WTC11 (cell line): ENCODE data around the gene CRB1.

Experiments used
- CBFB ChIP-seq: sonication (generic); formaldehyde crosslinking; IDR thresholded peaks from 2 replicates; pipeline ENCODE4 v1.8.1; 2022; ENCODE audit warnings: mild to moderate bottlenecking, low read depth, missing genetic modification reagents
- FOXJ3 ChIP-seq: sonication (generic); formaldehyde crosslinking; IDR thresholded peaks from 2 replicates; pipeline ENCODE4 v1.9.0; 2021; ENCODE audit warnings: missing genetic modification reagents, mild to moderate bottlenecking, borderline replicate concordance
- NFE2L1 ChIP-seq: sonication (generic); formaldehyde crosslinking; IDR thresholded peaks from 2 replicates; pipeline ENCODE4 v1.8.1; 2023; ENCODE audit warnings: missing genetic modification reagents
- NR2C2 ChIP-seq: sonication (generic); formaldehyde crosslinking; IDR thresholded peaks from 2 replicates; pipeline ENCODE4 v1.8.0; 2022; ENCODE audit warnings: mild to moderate bottlenecking, missing genetic modification reagents
- NR3C1 ChIP-seq: sonication (generic); formaldehyde crosslinking; conservative IDR thresholded peaks from 2 replicates; pipeline ENCODE4 v1.8.1; 2023; ENCODE audit warnings: low read depth, mild to moderate bottlenecking, missing genetic modification reagents
- RELA ChIP-seq: sonication (generic); formaldehyde crosslinking; IDR thresholded peaks from 2 replicates; pipeline ENCODE4 v1.8.1; 2022; ENCODE audit warnings: missing genetic modification reagents, mild to moderate bottlenecking, borderline replicate concordance
- SMAD3 ChIP-seq: sonication (generic); formaldehyde crosslinking; IDR thresholded peaks from 2 replicates; pipeline ENCODE4 v1.8.0; 2022; ENCODE audit warnings: missing genetic modification reagents, mild to moderate bottlenecking, borderline replicate concordance
- SP1 ChIP-seq: sonication (generic); formaldehyde crosslinking; conservative IDR thresholded peaks from 2 replicates; pipeline ENCODE4 v1.8.1; 2022; ENCODE audit warnings: missing genetic modification reagents
- ZNF317 ChIP-seq: sonication (generic); formaldehyde crosslinking; IDR thresholded peaks from 2 replicates; pipeline ENCODE4 v1.8.1; 2023; ENCODE audit warnings: low read depth, mild to moderate bottlenecking, moderate library complexity, missing genetic modification reagents, borderline replicate concordance
- TF ChIP-seq, protein P1 (sequence below): fragments of 200-600 bp; IDR thresholded peaks from 2 replicates; pipeline ENCODE4 v1.8.0; 2022; ENCODE audit warnings: antibody characterized with exemption
- TF ChIP-seq, protein P2 (sequence below): sonication (generic); formaldehyde crosslinking; IDR thresholded peaks from 2 replicates; pipeline ENCODE4 v1.8.0; 2023; ENCODE audit warnings: missing genetic modification reagents
- TF ChIP-seq, protein P3 (sequence below): sonication (generic); formaldehyde crosslinking; IDR thresholded peaks from 2 replicates; pipeline ENCODE4 v1.8.1; 2022; ENCODE audit warnings: low read depth, mild to moderate bottlenecking, moderate library complexity, missing genetic modification reagents, borderline replicate concordance
- TF ChIP-seq, protein P4 (sequence below): fragments of 250-450 bp; sonication (Bioruptor Pico); IDR thresholded peaks from 2 replicates; pipeline ENCODE4 v1.9.0; 2021; ENCODE audit warnings: mild to moderate bottlenecking
- TF ChIP-seq, protein P5 (sequence below): sonication (generic); formaldehyde crosslinking; IDR thresholded peaks from 2 replicates; pipeline ENCODE4 v1.8.1; 2023; ENCODE audit warnings: mild to moderate bottlenecking, missing genetic modification reagents, moderate library complexity

DNA sequence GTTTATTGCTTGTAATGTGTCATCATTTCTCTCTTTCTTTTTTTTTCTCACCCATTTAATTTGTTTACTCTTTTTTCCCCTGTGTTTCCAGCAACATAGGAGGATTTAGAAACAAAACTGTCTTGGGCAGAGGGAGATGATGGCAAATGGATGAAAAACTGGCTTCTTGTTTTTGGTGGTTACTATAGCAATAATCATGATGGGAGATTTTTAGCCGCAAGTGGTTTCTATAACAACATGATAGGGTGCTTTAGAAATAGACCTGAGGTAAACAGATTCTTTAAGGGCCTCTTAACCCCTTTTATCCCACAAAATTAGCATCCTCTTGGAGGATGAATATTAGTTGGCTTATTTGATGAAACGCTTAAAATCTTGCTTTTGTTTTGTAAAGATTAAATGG, 51.6 kb downstream of the CRB1 start:
- TF ChIP-seq, protein P1, sequence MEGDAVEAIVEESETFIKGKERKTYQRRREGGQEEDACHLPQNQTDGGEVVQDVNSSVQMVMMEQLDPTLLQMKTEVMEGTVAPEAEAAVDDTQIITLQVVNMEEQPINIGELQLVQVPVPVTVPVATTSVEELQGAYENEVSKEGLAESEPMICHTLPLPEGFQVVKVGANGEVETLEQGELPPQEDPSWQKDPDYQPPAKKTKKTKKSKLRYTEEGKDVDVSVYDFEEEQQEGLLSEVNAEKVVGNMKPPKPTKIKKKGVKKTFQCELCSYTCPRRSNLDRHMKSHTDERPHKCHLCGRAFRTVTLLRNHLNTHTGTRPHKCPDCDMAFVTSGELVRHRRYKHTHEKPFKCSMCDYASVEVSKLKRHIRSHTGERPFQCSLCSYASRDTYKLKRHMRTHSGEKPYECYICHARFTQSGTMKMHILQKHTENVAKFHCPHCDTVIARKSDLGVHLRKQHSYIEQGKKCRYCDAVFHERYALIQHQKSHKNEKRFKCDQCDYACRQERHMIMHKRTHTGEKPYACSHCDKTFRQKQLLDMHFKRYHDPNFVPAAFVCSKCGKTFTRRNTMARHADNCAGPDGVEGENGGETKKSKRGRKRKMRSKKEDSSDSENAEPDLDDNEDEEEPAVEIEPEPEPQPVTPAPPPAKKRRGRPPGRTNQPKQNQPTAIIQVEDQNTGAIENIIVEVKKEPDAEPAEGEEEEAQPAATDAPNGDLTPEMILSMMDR, result no peak
- TF ChIP-seq, protein P2, sequence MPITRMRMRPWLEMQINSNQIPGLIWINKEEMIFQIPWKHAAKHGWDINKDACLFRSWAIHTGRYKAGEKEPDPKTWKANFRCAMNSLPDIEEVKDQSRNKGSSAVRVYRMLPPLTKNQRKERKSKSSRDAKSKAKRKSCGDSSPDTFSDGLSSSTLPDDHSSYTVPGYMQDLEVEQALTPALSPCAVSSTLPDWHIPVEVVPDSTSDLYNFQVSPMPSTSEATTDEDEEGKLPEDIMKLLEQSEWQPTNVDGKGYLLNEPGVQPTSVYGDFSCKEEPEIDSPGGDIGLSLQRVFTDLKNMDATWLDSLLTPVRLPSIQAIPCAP (CRISPR knock-in tag), result no peak
- TF ChIP-seq SMAD3 (CRISPR knock-in tag) (no peak), FOXJ3 (no peak), CBFB (no peak), RELA (CRISPR knock-in tag) (no peak), ZNF317 (CRISPR knock-in tag) (no peak), NFE2L1 (CRISPR knock-in tag) (no peak), NR3C1 (CRISPR knock-in tag) (no peak), NR2C2 (CRISPR knock-in tag) (no peak), SP1 (CRISPR knock-in tag) (no peak)
- TF ChIP-seq, protein P3, sequence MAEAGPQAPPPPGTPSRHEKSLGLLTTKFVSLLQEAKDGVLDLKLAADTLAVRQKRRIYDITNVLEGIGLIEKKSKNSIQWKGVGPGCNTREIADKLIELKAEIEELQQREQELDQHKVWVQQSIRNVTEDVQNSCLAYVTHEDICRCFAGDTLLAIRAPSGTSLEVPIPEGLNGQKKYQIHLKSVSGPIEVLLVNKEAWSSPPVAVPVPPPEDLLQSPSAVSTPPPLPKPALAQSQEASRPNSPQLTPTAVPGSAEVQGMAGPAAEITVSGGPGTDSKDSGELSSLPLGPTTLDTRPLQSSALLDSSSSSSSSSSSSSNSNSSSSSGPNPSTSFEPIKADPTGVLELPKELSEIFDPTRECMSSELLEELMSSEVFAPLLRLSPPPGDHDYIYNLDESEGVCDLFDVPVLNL (CRISPR knock-in tag), result no peak
- TF ChIP-seq, protein P4, sequence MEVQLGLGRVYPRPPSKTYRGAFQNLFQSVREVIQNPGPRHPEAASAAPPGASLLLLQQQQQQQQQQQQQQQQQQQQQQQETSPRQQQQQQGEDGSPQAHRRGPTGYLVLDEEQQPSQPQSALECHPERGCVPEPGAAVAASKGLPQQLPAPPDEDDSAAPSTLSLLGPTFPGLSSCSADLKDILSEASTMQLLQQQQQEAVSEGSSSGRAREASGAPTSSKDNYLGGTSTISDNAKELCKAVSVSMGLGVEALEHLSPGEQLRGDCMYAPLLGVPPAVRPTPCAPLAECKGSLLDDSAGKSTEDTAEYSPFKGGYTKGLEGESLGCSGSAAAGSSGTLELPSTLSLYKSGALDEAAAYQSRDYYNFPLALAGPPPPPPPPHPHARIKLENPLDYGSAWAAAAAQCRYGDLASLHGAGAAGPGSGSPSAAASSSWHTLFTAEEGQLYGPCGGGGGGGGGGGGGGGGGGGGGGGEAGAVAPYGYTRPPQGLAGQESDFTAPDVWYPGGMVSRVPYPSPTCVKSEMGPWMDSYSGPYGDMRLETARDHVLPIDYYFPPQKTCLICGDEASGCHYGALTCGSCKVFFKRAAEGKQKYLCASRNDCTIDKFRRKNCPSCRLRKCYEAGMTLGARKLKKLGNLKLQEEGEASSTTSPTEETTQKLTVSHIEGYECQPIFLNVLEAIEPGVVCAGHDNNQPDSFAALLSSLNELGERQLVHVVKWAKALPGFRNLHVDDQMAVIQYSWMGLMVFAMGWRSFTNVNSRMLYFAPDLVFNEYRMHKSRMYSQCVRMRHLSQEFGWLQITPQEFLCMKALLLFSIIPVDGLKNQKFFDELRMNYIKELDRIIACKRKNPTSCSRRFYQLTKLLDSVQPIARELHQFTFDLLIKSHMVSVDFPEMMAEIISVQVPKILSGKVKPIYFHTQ (CRISPR knock-in tag), result no peak
- TF ChIP-seq, protein P5, sequence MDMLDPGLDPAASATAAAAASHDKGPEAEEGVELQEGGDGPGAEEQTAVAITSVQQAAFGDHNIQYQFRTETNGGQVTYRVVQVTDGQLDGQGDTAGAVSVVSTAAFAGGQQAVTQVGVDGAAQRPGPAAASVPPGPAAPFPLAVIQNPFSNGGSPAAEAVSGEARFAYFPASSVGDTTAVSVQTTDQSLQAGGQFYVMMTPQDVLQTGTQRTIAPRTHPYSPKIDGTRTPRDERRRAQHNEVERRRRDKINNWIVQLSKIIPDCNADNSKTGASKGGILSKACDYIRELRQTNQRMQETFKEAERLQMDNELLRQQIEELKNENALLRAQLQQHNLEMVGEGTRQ (CRISPR knock-in tag), result no peak
